ENCODE results near the gene LMTK2.

GRCh38 chr7:98102170-98102569, 4.5 kb upstream of the LMTK2 start:
- no peak for TF ChIP-seq CTCF (IDR thresholded peaks at IDR 0.05)
- TF ChIP-seq POLR2A (IDR thresholded peaks at IDR 0.05): no peak
